Spinal cord (tissue), 10 donors: ENCODE measurements around the gene RPL22. TPM values are rescaled to one million over a fixed set of nuclear protein-coding genes. Genes with fewer than 3 reads are reported as not detected.

Source experiments
- DNase-seq, 6 donors: peaks; one replicate each; pipeline versions ENCODE4 v3.0.0 to v3.0.0-alpha.2; 2013 to 2015; ENCODE audit warnings: low spot score in 6 of 6, low read depth in 4 of 6
- H3K27ac ChIP-seq: one replicate; pipeline ENCODE4 v1.5.1; 2013; ENCODE audit warnings: low read depth, low read length, control low read depth
- H3K27me3 ChIP-seq: one replicate; pipeline ENCODE4 v1.6.1; 2013; ENCODE audit warnings: low read length; ENCODE audit not compliant: control insufficient read depth, insufficient read depth
- H3K36me3 ChIP-seq: one replicate; pipeline ENCODE4 v1.6.1; 2013; ENCODE audit warnings: low read length; ENCODE audit not compliant: control insufficient read depth, insufficient read depth
- H3K4me1 ChIP-seq: one replicate; pipeline ENCODE4 v1.6.1; 2013; ENCODE audit warnings: low read length; ENCODE audit not compliant: control insufficient read depth, insufficient read depth
- H3K4me3 ChIP-seq: one replicate; pipeline ENCODE4 v1.5.1; 2013; ENCODE audit warnings: low read depth, low read length, control low read depth
- H3K9me3 ChIP-seq: one replicate; pipeline ENCODE4 v1.6.1; 2013; ENCODE audit warnings: low read length; ENCODE audit not compliant: control insufficient read depth, insufficient read depth
- WGBS: methylation state at CpG from one replicate; pipeline ENCODE4 v1.1.5; 2013; ENCODE audit warnings: missing lambda C conversion rate; ENCODE audit not compliant: insufficient coverage; 5-methylcytosine and 5-hydroxymethylcytosine counted together
- polyA plus RNA-seq, 2 donors: library from polyadenylated mRNA; unstranded; fragments of 120-200 nt; gene quantifications; one replicate each; pipeline ENCODE4 v1.2.1, GENCODE V29; 2013; ENCODE audit not compliant: insufficient read length in 2 of 2
- total RNA-seq, 2 donors: library from RNA; depleted of rRNA in 1 of 2; stranded (reverse); fragments of 120-200 nt in 1 of 2; fragments of >200 nt in 1 of 2; gene quantifications; one replicate each; pipeline versions ENCODE4 v1.2.3 to v1.2.4, GENCODE V29; 2013 to 2014
- donor health status: healthy.

The RPL22 gene
- total and polyA plus RNA-seq, 4 donors = 171 to 337 (median 317) TPM

DNA sequence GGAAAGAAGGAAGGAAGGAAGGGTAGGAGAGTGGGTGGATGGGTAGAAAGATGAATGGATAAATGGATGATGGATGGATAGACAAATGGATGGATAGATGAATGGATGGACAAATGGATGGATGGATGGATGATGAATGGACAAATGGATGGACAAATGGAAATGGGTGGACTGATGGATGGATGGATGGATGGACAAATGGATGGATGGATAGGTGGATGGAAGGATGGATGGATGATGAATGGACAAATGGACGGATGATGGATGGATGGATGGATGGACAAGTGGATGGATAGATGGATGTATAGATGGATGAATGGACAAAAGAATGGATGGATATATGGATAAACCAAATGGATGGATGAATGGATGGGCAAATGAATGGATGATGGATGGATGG lies 49.8 kb downstream of the RPL22 start:
- Histone ChIP-seq H3K27ac (no peak overlapping the region), H3K4me1 (peaks cover 24% of the 10 kb centered on the region), H3K36me3 (peaks cover 88% of the 10 kb centered on the region), H3K9me3 (no peaks in the 10 kb centered on the region), H3K4me3 (no peak overlapping the region), H3K27me3 (peaks cover 7% of the 10 kb centered on the region)
- 96% methylated on average over 1 of the region's 1 CpG for WGBS
- no peak for DNase-seq

DNA sequence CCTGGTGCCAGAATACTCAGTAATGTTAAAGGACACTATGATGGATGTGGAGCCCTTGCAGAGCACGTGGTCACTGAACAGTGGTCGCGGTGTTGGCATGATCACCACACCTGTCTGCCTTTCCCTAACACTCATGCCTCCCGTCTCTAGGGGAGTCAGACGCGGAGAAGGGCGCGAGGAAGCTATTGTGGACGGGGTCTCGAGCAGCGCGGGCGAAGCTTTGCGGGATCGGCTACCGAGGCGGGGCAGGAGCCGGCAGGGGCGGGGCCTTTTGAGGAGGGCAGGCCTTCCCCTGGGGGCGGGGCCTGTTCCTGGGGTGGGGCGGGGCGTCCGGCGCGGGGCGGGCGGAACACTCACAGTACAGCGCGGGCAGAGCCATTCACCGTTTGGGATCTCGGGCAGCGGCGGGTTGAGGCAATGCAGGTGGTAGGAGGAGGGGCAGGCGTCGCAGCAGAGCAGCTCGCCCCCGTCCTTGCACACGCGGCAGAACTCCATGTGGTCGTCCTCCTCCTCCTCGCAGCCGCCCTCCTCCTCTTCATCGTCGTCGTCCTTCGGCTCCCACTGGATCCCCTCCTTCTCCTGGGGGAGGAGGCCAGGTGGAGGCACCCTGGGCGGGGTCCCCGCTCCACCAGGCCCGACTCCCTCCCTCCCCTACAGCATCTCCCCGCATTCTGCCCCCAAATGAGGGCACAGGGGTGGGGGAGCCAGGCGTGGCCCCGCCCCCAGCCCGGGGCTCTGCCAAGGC lies 50.7 kb downstream of the RPL22 start:
- Histone ChIP-seq H3K36me3 (peaks cover 88% of the 10 kb centered on the region), H3K4me3 (no peak overlapping the region), H3K9me3 (no peaks in the 10 kb centered on the region), H3K4me1 (peaks cover 26% of the 10 kb centered on the region), H3K27me3 (peaks cover 7% of the 10 kb centered on the region), H3K27ac (no peak overlapping the region)
- WGBS = 3% methylated on average over 40 of the region's 53 CpGs
- peak in 2 of 6 donors; percentile 57 to 69 for DNase-seq

DNA sequence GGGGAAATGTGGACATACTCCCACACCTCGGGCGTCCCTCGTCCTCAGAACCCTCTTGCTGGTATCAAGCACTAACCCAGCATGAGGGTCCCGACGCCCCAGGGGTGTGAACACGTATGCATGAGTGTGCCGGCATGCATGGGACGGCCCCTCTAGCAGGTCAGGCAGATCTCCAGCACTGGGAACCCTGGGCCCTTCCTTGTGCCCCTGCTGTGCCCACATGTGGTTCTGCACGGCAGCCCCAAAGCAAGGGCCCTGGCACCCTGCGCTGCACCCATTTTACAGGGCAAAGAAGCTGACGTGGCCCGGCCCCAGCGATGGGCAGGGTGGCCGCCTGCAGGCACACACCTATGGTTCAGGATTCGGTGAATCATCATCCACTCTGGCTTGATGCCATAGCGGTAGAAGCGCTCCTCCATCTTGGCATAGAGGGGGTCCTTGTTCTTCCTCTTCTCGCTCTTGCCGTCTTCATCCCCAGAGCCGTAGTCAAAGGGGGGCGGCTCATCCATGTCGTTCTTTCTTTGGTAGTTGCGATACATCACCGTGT lies 53.5 kb downstream of the RPL22 start:
- H3K4me3 ChIP-seq = no peak overlapping the region
- 82% methylated on average over 24 of the region's 24 CpGs for WGBS
- H3K36me3 ChIP-seq = peaks cover 85% of the 10 kb centered on the region
- H3K4me1 ChIP-seq = peaks cover 26% of the 10 kb centered on the region
- peaks cover 7% of the 10 kb centered on the region for H3K27me3 ChIP-seq
- no peak overlapping the region for H3K27ac ChIP-seq
- no peaks in the 10 kb centered on the region for H3K9me3 ChIP-seq
- DNase-seq = no peak

DNA sequence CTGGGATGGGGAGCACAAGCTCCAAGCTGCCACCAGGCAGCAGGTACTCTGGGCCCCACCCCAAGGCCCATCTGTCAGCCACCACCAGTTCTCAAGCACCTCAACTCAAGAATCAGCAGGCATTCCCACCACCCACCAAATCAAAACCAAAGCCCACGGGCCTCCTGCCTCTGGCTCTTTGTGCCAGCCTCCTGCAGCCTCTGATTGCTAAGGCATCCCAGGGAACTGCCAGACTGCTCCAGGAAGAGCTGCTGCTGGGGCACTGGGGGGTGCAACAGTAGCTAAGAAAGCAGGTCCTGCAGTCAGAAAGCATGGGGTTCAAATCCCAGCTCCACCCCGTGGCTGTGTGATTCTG lies 54.0 kb downstream of the RPL22 start:
- H3K4me1 ChIP-seq = peaks cover 26% of the 10 kb centered on the region
- H3K4me3 ChIP-seq = no peak overlapping the region
- no peak for DNase-seq
- H3K27me3 ChIP-seq = peaks cover 7% of the 10 kb centered on the region
- H3K9me3 ChIP-seq = no peaks in the 10 kb centered on the region
- 28% methylated on average over 2 of the region's 2 CpGs for WGBS
- H3K27ac ChIP-seq = no peak overlapping the region
- H3K36me3 ChIP-seq = peaks cover 79% of the 10 kb centered on the region

DNA sequence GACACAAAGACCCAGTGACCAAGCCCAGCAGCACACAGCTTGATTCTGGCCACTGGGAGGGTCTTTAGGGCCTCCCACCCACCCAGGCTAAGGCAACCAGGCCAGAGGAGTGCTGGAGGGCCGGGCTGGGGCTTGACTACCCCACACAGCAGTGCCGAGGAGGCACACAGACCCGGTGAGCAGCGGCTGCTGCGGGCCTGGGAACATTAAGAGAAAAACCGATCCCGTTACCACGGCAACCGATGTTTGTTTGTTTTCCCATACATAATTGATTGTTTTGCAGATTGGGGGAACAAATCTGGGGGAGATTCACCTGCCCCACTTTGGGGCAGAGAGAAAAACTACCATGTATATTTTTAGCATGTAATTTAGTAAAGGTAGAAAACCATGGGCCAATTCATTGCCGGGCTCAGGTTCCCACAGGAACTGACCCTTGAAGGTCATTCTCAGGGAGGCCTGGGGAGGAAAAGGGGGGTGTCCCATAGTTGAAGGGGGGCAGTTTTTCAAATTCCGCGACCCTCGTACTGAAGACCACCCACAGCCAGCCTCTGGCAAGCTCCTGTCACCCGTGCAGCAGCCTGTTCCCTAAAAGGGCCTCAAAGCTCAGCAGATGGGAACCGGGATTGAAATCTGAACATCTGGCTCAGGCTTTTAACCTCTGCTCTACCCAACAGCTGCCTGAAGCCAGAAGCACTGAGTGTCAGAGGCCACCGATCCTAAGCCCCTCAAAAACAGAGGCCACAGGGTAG lies 54.6 kb downstream of the RPL22 start:
- peak in 1 of 6 donors; percentile 54 for DNase-seq
- WGBS = 17% methylated on average over 11 of the region's 16 CpGs

DNA sequence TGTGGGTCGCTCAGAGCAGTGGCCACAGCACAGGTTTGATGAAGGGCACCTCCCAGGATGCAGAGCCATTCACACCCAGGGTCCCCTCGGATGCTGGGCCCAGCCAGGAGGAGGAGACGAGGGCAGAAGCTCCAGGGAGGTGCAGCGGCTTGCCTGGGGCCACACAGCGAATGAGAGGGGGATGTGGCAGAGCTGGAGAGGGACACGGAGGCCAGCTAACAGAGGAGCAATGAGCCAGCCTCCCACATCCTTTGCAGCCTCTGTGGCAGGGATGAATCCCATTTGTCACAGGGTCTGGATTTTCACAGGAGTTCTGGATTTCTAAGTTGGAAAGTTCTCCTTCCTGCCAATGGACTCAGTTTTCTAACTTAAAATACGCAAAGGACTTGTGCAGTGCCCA lies 55.2 kb downstream of the RPL22 start:
- Histone ChIP-seq H3K27ac (no peak overlapping the region), H3K4me1 (peaks cover 23% of the 10 kb centered on the region), H3K27me3 (peaks cover 5% of the 10 kb centered on the region), H3K9me3 (no peaks in the 10 kb centered on the region), H3K4me3 (no peak overlapping the region), H3K36me3 (peaks cover 74% of the 10 kb centered on the region)
- 72% methylated on average over 6 of the region's 7 CpGs for WGBS
- no peak for DNase-seq

More for the DNA sequence above, 54.6 kb downstream of the RPL22 start:
- Histone ChIP-seq H3K4me3 (no peak overlapping the region), H3K27me3 (peaks cover 7% of the 10 kb centered on the region), H3K4me1 (peaks cover 26% of the 10 kb centered on the region), H3K36me3 (peaks cover 77% of the 10 kb centered on the region), H3K27ac (no peak overlapping the region), H3K9me3 (no peaks in the 10 kb centered on the region)

DNA sequence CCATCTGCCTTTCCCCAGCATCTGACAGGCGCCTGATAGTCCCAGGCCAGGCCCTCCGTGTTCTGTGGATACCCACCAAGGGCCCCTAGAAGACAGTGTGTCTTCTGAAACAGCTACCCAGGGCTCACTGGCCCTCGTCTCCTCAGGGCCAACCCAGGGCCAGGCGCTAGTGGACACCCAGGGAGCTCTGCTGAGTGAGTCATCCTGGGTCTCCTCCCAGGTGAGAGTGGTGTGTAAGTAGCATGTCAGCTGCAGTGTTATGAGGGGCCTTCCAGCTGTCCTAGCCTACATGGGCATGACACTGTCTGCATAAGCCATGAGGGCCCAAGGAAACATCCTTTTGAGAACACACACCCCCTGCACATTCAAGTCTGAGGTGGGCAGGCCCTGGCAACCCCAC lies 56.0 kb downstream of the RPL22 start:
- no peak for DNase-seq
- Histone ChIP-seq H3K27me3 (no peaks in the 10 kb centered on the region), H3K9me3 (no peaks in the 10 kb centered on the region), H3K36me3 (peaks cover 68% of the 10 kb centered on the region), H3K27ac (no peak overlapping the region), H3K4me3 (no peak overlapping the region), H3K4me1 (peaks cover 16% of the 10 kb centered on the region)
- WGBS = 87% methylated on average over 4 of the region's 4 CpGs

DNA sequence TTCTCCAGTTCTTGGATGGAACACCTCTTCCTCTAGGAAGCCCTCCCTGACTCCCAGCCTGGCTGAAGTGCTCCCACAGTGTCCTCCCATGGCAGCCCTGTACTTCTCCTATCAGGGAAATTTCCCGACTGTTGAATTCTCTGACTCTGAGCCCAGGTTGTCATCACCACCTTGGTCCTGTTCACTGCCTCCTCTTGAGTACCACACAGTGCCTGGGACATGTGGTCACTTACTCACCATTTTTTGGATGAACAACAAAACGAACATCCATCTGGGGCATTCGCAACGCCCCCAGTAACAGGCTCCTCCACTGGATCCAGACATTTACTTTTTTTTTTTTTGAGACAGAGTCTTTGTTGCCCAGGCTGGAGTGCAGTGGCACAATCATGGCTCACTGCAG lies 56.7 kb downstream of the RPL22 start:
- no peak for DNase-seq
- WGBS = 85% methylated on average over 4 of the region's 4 CpGs

DNA sequence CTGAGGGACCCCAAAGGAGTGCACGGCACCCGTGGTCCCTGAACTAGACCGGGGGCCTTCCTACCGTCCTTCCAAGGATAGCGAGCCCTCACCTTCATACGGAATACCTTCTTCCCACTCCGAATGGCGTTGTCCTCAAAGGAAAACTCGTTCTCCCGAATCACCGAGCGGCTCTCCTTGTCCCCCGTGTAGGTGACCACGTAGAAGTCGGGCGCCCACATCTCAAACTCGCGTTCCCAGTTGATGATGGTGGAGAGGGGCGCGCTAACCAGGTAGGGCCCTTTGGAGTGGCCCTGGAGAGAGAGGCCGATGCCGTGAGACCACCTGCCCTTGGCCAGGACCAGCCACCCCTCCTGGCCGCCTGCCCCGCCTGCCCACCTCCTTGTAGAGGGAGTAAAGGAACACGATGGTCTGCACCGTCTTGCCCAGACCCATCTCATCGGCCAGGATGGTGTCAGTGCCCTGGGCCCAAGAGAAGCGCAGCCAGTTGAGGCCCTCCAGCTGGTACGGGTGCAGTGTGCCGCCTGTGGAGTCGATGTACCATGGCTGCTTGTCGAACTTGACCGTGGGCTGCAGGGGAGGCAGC lies 57.3 kb downstream of the RPL22 start:
- no peaks in the 10 kb centered on the region for H3K9me3 ChIP-seq
- no peak overlapping the region for H3K27ac ChIP-seq
- H3K4me1 ChIP-seq = peaks cover 15% of the 10 kb centered on the region
- no peak for DNase-seq
- H3K4me3 ChIP-seq = no peak overlapping the region
- peaks cover 65% of the 10 kb centered on the region for H3K36me3 ChIP-seq
- WGBS = 95% methylated on average over 31 of the region's 33 CpGs
- H3K27me3 ChIP-seq = no peaks in the 10 kb centered on the region

More for the DNA sequence above, 56.7 kb downstream of the RPL22 start:
- H3K36me3 ChIP-seq = peaks cover 67% of the 10 kb centered on the region
- no peak overlapping the region for H3K4me3 ChIP-seq
- H3K4me1 ChIP-seq = peaks cover 15% of the 10 kb centered on the region
- H3K9me3 ChIP-seq = no peaks in the 10 kb centered on the region
- H3K27ac ChIP-seq = no peak overlapping the region
- no peaks in the 10 kb centered on the region for H3K27me3 ChIP-seq
